HG03354 (cell line): ENCODE results near the gene RGL1.
"Not testable (repeated sequence)": the region's sequence is repeated elsewhere in the genome, so short reads cannot be mapped to it uniquely, and the experiment has no call there.

Source experiments
- ATAC-seq: cut with Tn5 transposase; IDR thresholded peaks from one replicate; pipeline ENCODE4 v1.9.1; 2021; ENCODE audit warnings: mild to moderate bottlenecking; ENCODE audit not compliant: unreplicated experiment, poor library complexity, severe bottlenecking

RGL1 gene

DNA sequence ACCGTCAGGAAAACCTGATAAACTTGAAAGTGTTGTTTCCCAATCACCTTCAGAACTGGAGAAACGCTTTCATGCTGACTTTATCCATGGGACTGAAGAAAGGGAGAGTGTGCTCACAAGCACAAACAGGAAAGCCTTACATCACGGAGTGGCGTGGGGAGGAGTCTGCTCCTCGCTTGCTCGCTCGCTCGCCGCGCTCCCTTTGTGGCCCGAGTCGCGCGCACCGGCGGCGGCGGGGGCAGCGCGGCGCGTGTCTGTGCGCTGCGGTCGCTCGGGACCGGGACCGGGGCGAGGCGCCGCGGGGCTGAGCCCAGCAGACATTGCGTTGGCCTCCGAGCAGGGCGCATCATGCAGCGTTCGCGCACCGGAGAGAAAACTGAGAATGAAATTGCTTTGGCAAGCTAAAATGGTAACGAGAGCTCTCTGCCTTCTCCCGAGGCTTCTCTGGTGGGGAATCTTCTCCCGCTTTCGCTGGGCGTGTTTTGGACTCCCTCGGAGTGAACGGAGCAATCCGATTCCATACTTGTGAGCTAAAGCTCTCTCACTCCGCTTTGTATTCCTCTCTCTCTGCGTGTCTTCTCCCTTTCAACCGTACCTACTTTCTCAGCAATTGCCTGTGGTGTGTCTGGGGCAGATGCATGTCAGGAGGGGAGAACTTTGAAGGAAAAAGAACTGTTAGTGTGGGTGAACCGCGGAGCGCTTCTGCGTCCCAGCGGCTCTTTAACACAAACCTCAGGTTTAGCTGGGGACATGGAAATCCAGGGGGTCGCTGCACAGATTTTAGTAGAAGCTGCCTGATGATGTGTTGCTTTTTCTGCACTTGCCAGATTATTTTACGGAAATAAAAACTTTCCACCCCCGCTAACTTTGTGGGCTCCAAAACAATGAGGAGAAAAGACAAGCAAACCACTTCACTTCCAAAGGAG lies at the start of gene RGL1:
Gene RGL1 (plus strand): TSS at position 205 of the 926 bp plus-strand sequence. CDS start 178 bp downstream, at position 383.
- peak; percentile 67 for ATAC-seq

GRCh38 chr1:183756326-183756725 lies 48.6 kb upstream of the RGL1 start:
- no peak for ATAC-seq

- ATAC-seq: no peak
Measured at GRCh38 chr1:183757061-183757460, 47.9 kb upstream of the RGL1 start.

GRCh38 chr1:183758913-183759312 lies 46.0 kb upstream of the RGL1 start:
- no peak for ATAC-seq

- ATAC-seq: no peak
Measured at GRCh38 chr1:183760661-183761060, 44.3 kb upstream of the RGL1 start.

- no peak for ATAC-seq
Measured at GRCh38 chr1:183761871-183762270, 43.0 kb upstream of the RGL1 start.

DNA sequence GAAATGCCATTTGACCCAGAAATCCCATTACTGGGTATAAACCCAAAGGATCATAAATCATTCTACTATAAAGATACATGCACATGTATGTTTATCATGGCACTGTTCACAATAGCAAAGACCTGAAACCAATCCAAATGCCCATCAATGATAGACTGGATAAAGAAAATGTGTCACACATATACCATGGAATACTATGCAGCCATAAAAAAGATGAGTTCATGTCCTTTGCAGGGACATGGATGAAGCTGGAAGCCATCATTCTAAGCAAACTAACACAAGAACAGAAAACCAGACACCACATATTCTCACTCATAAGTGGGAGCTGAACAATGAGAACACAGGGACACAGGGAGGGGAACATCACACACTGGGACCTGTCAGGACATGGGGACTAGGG lies 42.1 kb upstream of the RGL1 start:
- ATAC-seq: not testable (repeated sequence)

DNA sequence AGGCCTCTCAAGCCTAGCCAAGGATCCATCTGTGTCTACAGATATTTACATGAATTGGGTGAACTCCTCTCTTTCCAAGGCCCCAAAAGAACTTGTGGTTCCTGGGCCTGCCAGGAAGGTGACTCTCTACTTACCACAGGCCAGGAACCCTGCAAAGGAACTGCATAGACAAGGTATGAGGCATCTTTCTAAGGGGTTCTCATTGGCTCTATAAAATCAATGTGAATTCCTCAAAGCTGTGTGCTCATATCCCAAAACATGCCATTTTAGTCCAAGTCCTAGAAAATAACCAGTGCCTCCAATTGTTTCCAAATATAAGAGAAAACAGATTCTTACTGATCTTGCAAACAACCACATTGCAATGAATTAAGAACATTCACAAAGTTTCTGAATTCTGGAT lies 39.9 kb upstream of the RGL1 start:
- ATAC-seq: no peak

DNA sequence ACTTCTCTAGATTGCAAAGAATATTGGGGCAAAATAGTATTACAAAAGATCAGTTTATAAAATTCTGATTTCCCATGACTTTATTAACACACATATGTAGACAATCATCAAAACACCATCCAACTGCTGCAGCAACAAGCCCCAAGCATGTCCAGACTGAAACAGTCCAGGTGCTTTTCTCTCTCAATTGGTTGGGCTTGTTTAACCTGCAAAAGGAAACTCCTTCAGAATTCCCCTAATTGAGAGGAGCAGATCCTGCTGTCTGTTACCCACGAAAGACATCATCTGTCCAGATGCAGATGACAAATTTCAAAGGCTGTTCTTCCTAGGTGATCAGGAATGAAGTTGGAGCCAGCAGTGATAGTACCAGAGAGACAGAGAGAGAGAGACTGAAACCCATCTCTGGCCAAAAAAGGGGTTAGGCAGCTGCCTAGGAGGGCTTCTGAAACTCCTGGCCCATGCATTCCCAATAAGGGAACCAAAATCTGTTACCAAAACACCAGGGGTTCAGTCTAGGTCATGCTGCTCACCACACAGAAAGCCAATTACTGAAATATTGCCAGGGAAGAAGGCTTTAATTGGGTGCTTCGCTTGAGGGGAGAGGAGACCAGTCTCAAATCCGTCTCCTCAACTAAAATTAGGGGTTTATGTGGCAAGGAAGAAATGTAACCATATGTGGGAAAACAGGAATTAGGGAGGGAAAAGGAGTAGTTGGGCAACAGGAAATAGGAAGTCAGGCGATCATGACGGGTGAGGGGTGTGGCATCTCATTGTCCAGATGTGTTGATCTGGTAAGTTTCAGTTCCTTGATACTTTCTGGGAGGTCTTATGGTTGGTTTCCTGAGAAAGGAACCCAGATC lies 34.7 kb upstream of the RGL1 start:
- no peak for ATAC-seq

- no peak for ATAC-seq
Measured at GRCh38 chr1:183770816-183771128, 34.1 kb upstream of the RGL1 start.

DNA sequence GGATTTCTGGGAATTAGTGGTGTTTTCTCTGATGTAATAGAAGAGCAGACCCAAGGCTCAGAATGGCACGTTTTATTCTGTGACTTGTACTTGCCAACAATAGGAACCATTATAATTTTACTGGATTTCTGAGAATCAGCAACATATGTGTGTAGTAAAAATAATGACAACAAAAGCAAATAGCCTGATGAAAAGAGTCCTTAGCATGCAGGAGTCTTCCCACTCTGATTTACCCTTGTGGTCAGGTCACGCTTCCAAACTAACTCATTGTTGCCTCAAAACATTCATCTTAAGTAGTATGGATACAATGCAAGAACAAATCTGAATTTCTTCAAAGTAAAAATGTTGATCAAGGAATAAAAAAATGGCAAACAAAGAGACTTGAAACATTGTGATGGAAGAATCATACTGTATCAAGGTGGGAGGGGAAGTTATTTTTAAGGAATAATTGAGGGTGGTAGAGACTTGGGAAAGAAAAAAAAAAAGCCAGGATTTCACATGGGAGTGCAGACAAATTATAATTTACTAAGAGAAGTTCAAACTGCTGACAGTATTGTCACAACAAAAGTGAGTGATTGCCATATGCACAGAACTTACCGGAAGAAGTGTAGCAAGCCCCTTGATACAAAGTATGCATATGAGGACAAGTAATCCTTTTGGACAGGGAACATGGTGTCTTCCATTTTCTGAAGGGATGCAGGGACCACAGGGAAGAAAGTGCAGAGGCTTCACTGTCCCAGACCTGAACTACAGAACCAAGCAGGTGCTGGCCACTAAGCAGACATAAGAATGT lies 31.2 kb upstream of the RGL1 start:
- no peak for ATAC-seq

- ATAC-seq: no peak
Measured at GRCh38 chr1:183774938-183775337, 30.0 kb upstream of the RGL1 start.

GRCh38 chr1:183776731-183777130 lies 28.2 kb upstream of the RGL1 start:
- ATAC-seq: no peak

GRCh38 chr1:183777328-183777727 lies 27.6 kb upstream of the RGL1 start:
- no peak for ATAC-seq

- ATAC-seq: no peak
Measured at GRCh38 chr1:183778045-183778444, 26.9 kb upstream of the RGL1 start.

- no peak for ATAC-seq
Measured at GRCh38 chr1:183778568-183779433, 26.1 kb upstream of the RGL1 start.

GRCh38 chr1:183780159-183780558 lies 24.8 kb upstream of the RGL1 start:
- no peak for ATAC-seq

DNA sequence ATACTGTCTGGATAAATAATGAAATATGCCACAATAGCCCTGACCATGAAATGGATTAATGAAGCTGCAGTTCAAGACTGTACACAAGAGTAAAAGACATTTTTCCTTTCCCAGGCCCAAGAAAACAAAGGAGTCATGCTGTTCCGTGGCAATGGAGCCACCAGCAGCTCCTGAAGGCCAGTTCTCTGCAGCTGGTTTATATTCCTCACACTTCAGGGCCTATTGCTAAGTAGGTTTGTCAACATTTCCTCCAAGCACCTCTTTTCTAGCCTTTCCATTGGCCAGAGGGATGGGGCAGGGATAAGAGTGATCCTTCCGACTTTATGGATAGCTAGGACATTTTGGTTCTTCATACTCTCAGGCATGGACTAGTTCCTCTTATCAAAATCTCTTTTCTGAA lies 24.2 kb upstream of the RGL1 start:
- ATAC-seq: no peak

GRCh38 chr1:183783342-183783741 lies 21.6 kb upstream of the RGL1 start:
- ATAC-seq: no peak
